NB4 (cell line): ENCODE data around the gene XXYLT1.

Experiments
- DNase-seq: peaks from one replicate; pipeline ENCODE4 v3.0.0; 2010; ENCODE audit warnings: low read depth
- H3K4me3 ChIP-seq: one replicate; pipeline ENCODE4 v1.5.1; 2011; ENCODE audit warnings: mild to moderate bottlenecking, low read depth, low read length, moderate library complexity
- CTCF ChIP-seq: IDR thresholded peaks from one replicate; pipeline ENCODE4 v1.5.1; 2012; ENCODE audit warnings: low read depth, low read length
- MAX ChIP-seq: IDR thresholded peaks from 2 replicates; pipeline ENCODE4 v1.6.1; 2011; ENCODE audit warnings: low read depth, low read length
- MYC ChIP-seq: IDR thresholded peaks from 2 replicates; pipeline ENCODE4 v1.6.1; 2011; ENCODE audit warnings: low read depth, low read length
- POLR2A ChIP-seq: IDR thresholded peaks from 2 replicates; pipeline ENCODE4 v1.6.1; 2011; ENCODE audit warnings: mild to moderate bottlenecking; ENCODE audit not compliant: insufficient read length; ENCODE audit errors: extremely low read depth

XXYLT1 gene

GRCh38 chr3:195103623-195104022, 167.3 kb downstream of the XXYLT1 start:
- no peak for DNase-seq
- TF ChIP-seq CTCF (no peak), POLR2A (no peak), MAX (no peak), MYC (no peak)
- H3K4me3 ChIP-seq, result no peak overlapping the region

- H3K4me3 ChIP-seq, result no peak overlapping the region
- peak; percentile 70 for DNase-seq
- no peak for TF ChIP-seq CTCF
Measured at GRCh38 chr3:195102609-195103467, 168.1 kb downstream of the XXYLT1 start.

GRCh38 chr3:195101927-195102608, 168.9 kb downstream of the XXYLT1 start:
- H3K4me3 ChIP-seq, result no peak overlapping the region
- DNase-seq, result no peak
- no peak for TF ChIP-seq POLR2A
- no peak for TF ChIP-seq MYC
- TF ChIP-seq MAX, result no peak
- no peak for TF ChIP-seq CTCF

GRCh38 chr3:195101001-195101583, 169.9 kb downstream of the XXYLT1 start:
- peak; percentile 53; the same call in 1 of the 2 replicates for TF ChIP-seq MYC
- TF ChIP-seq MAX, result peak; percentile 94
- TF ChIP-seq CTCF, result no peak
- peak; percentile 41 for TF ChIP-seq POLR2A
- peak; percentile 95 for DNase-seq

GRCh38 chr3:195099951-195100785, 170.8 kb downstream of the XXYLT1 start:
- H3K4me3 ChIP-seq, result no peak overlapping the region
- peak; percentile 20 for DNase-seq

More at GRCh38 chr3:195101001-195101583, 169.9 kb downstream of the XXYLT1 start:
- H3K4me3 ChIP-seq, result peak overlapping the region; percentile 23

More at GRCh38 chr3:195099951-195100785, 170.8 kb downstream of the XXYLT1 start:
- no peak for TF ChIP-seq MYC
- no peak for TF ChIP-seq POLR2A
- no peak for TF ChIP-seq MAX
- no peak for TF ChIP-seq CTCF
